ENCODE data around the gene TRIO.

The TRIO gene

GRCh38 chr5:14181299-14181968, 38.3 kb downstream of the TRIO start:
- H3K27me3 ChIP-seq: no peaks in the 10 kb centered on the region
- H3K36me3 ChIP-seq: no peaks in the 10 kb centered on the region
- H3K9me3 ChIP-seq: no peaks in the 10 kb centered on the region
- H3K4me1 ChIP-seq (ENCODE audit: control insufficient read depth in 1 of 2, insufficient read depth in 1 of 2, low read depth in 1 of 2, low read length in 1 of 2): peaks cover 0 to under 1% of the 10 kb centered on the region in 2 experiments
- TF ChIP-seq CTCF (IDR thresholded peaks at IDR 0.05): no peak
- no peak overlapping the region for H3K27ac ChIP-seq
- H3K4me3 ChIP-seq (ENCODE audit: low read depth in 1 of 2, low read length in 1 of 2): no peak overlapping the region

GRCh38 chr5:14182761-14183160, 39.6 kb downstream of the TRIO start:
- H3K36me3 ChIP-seq: no peaks in the 10 kb centered on the region
- no peak overlapping the region for H3K27ac ChIP-seq
- H3K9me3 ChIP-seq: no peaks in the 10 kb centered on the region
- no peaks in the 10 kb centered on the region for H3K27me3 ChIP-seq
- no peak overlapping the region for H3K4me3 ChIP-seq (ENCODE audit: low read depth in 1 of 2, low read length in 1 of 2)
- H3K4me1 ChIP-seq (ENCODE audit: control insufficient read depth in 1 of 2, insufficient read depth in 1 of 2, low read depth in 1 of 2, low read length in 1 of 2): peaks cover 4 to 8% of the 10 kb centered on the region in 2 experiments
- no peak for TF ChIP-seq CTCF (IDR thresholded peaks at IDR 0.05)

- Histone ChIP-seq H3K36me3 (no peaks in the 10 kb centered on the region), H3K4me3 (ENCODE audit: low read depth in 1 of 2, low read length in 1 of 2) (no peak overlapping the region), H3K27me3 (no peaks in the 10 kb centered on the region), H3K9me3 (no peaks in the 10 kb centered on the region), H3K27ac (no peak overlapping the region), H3K4me1 (ENCODE audit: control insufficient read depth in 1 of 2, insufficient read depth in 1 of 2, low read depth in 1 of 2, low read length in 1 of 2) (peaks cover 4 to 8% of the 10 kb centered on the region in 2 experiments)
- no peak for TF ChIP-seq CTCF (IDR thresholded peaks at IDR 0.05)
Observed at GRCh38 chr5:14183187-14183939, 40.2 kb downstream of the TRIO start.

- H3K27ac ChIP-seq: no peak overlapping the region
- no peaks in the 10 kb centered on the region for H3K36me3 ChIP-seq
- no peaks in the 10 kb centered on the region for H3K9me3 ChIP-seq
- TF ChIP-seq CTCF (IDR thresholded peaks at IDR 0.05): no peak
- H3K27me3 ChIP-seq: no peaks in the 10 kb centered on the region
- peaks cover 4 to 8% of the 10 kb centered on the region in 2 experiments for H3K4me1 ChIP-seq (ENCODE audit: control insufficient read depth in 1 of 2, insufficient read depth in 1 of 2, low read depth in 1 of 2, low read length in 1 of 2)
- H3K4me3 ChIP-seq (ENCODE audit: low read depth in 1 of 2, low read length in 1 of 2): no peak overlapping the region
Observed at GRCh38 chr5:14184082-14184481, 40.9 kb downstream of the TRIO start.

- no peak overlapping the region for H3K4me3 ChIP-seq (ENCODE audit: low read depth in 1 of 2, low read length in 1 of 2)
- no peaks in the 10 kb centered on the region for H3K27me3 ChIP-seq
- no peak for TF ChIP-seq CTCF (IDR thresholded peaks at IDR 0.05)
- H3K4me1 ChIP-seq (ENCODE audit: control insufficient read depth in 1 of 2, insufficient read depth in 1 of 2, low read depth in 1 of 2, low read length in 1 of 2): peaks cover 4 to 8% of the 10 kb centered on the region in 2 experiments
- no peak overlapping the region for H3K27ac ChIP-seq
- H3K9me3 ChIP-seq: no peaks in the 10 kb centered on the region
- H3K36me3 ChIP-seq: no peaks in the 10 kb centered on the region
Observed at GRCh38 chr5:14184725-14185124, 41.6 kb downstream of the TRIO start.

Measured in neutrophil (primary cell).